Activated CD4-positive, CD25-positive, alpha-beta regulatory T cell treated with anti-CD3 and anti-CD28 coated beads, Interleukin-2, amount 50 U/mL, for 24 hours (primary cell): ENCODE results near the gene NDEL1.

Source experiments
- ATAC-seq, 2 donors: fragments of 150-1000 bp; cut with Tn5 transposase; one replicate each; pipeline ENCODE4 v1.10.0; 2021; ENCODE audit warnings: mild to moderate bottlenecking in 1 of 2, moderate library complexity in 1 of 2

Gene NDEL1

DNA sequence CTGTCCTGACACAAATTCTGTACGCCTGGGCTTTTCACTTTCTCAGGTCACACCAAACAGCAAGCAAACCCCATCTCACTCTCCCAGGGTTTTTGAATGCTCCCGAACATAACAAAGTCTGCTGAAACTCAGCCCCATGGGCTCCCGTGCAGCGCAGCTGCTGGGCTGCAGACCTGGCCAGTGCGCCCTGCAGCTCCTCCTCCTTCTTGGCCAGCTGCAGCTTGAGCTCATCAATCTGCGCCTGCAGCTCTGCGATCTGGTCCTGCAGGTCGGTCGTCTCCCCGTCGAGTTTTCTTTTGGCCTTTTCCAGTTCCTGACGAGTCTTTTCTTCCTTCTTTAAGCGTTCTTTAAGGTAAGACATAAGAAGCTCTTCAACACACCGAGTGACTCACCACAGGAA, 70.5 kb downstream of the NDEL1 start:
- no peak for ATAC-seq

DNA sequence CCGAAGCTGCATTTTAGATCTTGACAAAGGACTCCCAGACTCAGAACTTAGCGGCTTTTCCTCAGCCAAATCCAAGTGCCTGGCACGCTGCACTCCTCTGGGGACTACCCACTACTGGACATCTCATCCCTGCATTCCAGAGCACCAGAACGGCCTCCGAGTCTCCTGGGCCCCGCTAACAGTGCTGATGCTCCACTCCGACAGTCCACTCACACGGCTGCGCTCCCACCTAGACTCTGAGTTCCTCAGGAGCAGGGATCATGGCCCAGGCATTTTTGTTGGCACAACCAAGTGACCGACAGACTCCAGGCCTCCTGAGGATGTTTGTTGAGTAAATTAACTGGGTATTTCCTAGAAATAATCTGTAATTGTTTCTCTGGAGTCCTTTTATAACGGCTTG, 79.1 kb downstream of the NDEL1 start:
- no peak for ATAC-seq
